Retinal pigment epithelial cell (primary cell): ENCODE data around the gene WLS.

Source experiments
- DNase-seq: peaks from one replicate; pipeline ENCODE4 v3.0.0-alpha.2; 2010; ENCODE audit warnings: low read depth
- H3K4me3 ChIP-seq: 2 replicates; pipeline ENCODE4 v1.5.1; 2011; ENCODE audit warnings: mild to moderate bottlenecking, low read length, control low read depth, moderate library complexity
- TF ChIP-seq, protein P1 (sequence below): conservative IDR thresholded peaks from 2 replicates; pipeline ENCODE4 v1.5.1; 2011; ENCODE audit warnings: low read depth, low read length, control low read depth, inconsistent platforms

Gene WLS

DNA sequence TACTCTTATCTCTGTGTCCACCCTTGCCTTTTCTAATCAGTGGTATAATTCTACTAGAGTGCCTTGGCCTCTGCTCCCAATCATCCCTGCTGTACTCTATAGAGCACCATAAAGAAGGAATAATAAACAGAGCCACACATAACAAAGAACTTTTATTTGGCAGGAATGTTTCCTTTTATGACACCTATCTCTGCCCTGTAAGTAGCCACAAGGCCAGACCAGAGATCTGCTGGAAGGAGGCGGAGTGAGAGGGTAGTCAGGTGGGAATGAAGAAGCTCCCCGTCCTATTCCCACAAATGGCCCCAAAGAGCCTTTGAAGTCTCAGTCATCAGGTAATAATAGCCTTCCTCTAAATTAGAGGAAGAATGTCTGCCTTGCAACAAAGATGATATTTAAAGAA, 32.7 kb downstream of the WLS start:
- TF ChIP-seq, protein P1, sequence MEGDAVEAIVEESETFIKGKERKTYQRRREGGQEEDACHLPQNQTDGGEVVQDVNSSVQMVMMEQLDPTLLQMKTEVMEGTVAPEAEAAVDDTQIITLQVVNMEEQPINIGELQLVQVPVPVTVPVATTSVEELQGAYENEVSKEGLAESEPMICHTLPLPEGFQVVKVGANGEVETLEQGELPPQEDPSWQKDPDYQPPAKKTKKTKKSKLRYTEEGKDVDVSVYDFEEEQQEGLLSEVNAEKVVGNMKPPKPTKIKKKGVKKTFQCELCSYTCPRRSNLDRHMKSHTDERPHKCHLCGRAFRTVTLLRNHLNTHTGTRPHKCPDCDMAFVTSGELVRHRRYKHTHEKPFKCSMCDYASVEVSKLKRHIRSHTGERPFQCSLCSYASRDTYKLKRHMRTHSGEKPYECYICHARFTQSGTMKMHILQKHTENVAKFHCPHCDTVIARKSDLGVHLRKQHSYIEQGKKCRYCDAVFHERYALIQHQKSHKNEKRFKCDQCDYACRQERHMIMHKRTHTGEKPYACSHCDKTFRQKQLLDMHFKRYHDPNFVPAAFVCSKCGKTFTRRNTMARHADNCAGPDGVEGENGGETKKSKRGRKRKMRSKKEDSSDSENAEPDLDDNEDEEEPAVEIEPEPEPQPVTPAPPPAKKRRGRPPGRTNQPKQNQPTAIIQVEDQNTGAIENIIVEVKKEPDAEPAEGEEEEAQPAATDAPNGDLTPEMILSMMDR, result no peak
- H3K4me3 ChIP-seq, result no peak overlapping the region
- DNase-seq, result no peak

GRCh38 chr1:68198752-68199151, 33.6 kb downstream of the WLS start:
- no peak for DNase-seq
- no peak overlapping the region for H3K4me3 ChIP-seq
- TF ChIP-seq, protein P1, result no peak

DNA sequence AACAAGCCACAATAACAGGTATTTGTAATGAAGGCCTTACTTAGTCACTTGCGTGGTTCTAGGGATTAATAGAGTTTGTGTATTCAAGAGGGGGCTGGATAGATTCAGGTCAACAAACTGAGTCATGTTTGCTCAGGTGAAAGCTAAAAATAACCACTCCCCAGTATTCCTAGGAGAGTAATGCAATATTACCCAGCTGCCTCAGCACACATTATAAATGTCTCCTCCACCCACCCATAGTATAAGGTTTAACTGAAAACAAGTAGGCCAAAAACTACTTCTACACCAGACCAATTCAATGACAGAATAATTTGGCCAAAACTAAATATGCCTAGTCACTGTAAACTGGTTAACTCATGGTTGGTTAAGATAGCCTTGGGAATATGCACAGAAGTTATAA, 34.4 kb downstream of the WLS start:
- no peak overlapping the region for H3K4me3 ChIP-seq
- TF ChIP-seq, protein P1, result no peak
- no peak for DNase-seq

GRCh38 chr1:68197461-68197860, 34.9 kb downstream of the WLS start:
- no peak for DNase-seq
- H3K4me3 ChIP-seq, result no peak overlapping the region
- TF ChIP-seq, protein P1, result no peak

DNA sequence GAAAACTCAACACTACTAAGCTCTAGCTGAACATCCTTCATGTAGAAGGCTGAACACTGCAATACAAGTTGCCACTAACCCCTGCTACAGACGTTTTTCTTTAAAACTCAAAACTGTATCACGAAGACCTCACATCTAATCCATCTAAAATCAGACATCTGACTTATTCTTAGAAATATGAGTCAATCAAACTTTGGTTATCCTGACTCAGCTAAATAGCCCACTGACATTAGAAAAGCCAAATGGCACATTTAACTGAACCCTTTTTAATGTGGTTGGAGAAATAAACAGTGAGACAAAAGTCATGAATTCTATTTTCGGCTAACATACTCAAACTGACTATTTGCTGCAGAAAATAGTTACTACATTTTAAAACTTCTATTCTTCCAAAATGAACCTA, 35.6 kb downstream of the WLS start:
- no peak overlapping the region for H3K4me3 ChIP-seq
- DNase-seq, result no peak
- TF ChIP-seq, protein P1, result no peak

- no peak for DNase-seq
- TF ChIP-seq, protein P1, result no peak
- no peak overlapping the region for H3K4me3 ChIP-seq
Observed at GRCh38 chr1:68191717-68192116, 40.6 kb downstream of the WLS start.

DNA sequence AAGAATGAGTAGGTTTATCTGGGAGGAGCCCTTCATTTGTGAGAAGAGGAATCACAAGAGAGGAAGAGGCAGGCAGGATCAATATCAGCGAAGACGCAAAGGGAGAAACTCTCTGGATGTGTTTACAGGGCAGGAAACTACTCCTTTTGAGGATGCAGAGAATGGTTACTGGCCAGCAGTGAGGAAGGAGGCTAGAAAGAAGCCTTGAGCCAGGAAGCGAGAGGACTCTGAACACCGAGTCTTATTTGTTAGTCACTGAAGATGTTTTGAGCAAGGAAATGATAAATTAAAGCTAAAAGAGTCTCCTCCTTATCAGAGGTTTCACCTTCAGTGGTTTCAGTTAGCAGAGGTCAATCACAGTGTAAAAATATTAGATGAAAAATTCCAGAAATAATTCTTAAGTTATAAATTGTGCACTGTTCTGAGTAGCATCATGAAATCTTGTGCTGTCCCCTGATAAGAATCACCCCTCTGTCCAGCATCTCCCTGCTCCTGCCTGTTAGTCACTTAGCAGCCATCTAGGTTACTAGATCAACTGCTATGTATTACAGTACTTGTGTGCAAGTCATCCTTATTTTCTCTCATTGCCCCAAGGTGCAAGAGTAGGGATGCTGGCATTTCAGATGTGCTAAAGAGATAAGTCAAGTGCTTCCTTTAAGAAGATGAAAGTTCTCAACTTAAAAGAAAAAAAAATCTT, 43.5 kb downstream of the WLS start:
- no peak for DNase-seq
- TF ChIP-seq, protein P1, result no peak

More for the DNA sequence above, 43.5 kb downstream of the WLS start:
- no peak overlapping the region for H3K4me3 ChIP-seq
